H9 (cell line): Measurements from ENCODE around the gene ATP8B2. TPM values are rescaled to one million over a fixed set of nuclear protein-coding genes. Genes with fewer than 3 reads are reported as not detected.

Experiments used
- DNase-seq: peaks from one replicate; pipeline ENCODE4 v3.0.0-alpha.2; 2017
- H2AFZ ChIP-seq: one replicate; pipeline ENCODE4 v1.6.1; 2013; ENCODE audit warnings: mild to moderate bottlenecking, low read length, control low read depth, moderate library complexity
- H2AK5ac ChIP-seq: 2 replicates; pipeline ENCODE4 v1.6.1; 2013; ENCODE audit warnings: low read length, control low read depth, mixed read lengths; ENCODE audit not compliant: insufficient read length
- H2BK120ac ChIP-seq: one replicate; pipeline ENCODE4 v1.6.1; 2013; ENCODE audit warnings: low read depth, mild to moderate bottlenecking, low read length, control low read depth, inconsistent platforms; ENCODE audit not compliant: poor library complexity, severe bottlenecking
- H2BK12ac ChIP-seq: 2 replicates; pipeline ENCODE4 v1.6.1; 2013; ENCODE audit warnings: low read length, control low read depth, mixed read lengths, low read depth; ENCODE audit not compliant: insufficient read length
- H2BK15ac ChIP-seq: 2 replicates; pipeline ENCODE4 v1.6.1; 2013; ENCODE audit warnings: low read depth, low read length, control low read depth
- H2BK20ac ChIP-seq: one replicate; pipeline ENCODE4 v1.6.1; 2013; ENCODE audit warnings: low read depth, mild to moderate bottlenecking, low read length, control low read depth, inconsistent platforms; ENCODE audit not compliant: poor library complexity, severe bottlenecking
- H2BK5ac ChIP-seq: 2 replicates; pipeline ENCODE4 v1.6.1; 2013; ENCODE audit warnings: low read length, control low read depth, mixed read lengths; ENCODE audit not compliant: insufficient read length
- H3K14ac ChIP-seq: 2 replicates; pipeline ENCODE4 v1.6.1; 2013; ENCODE audit warnings: low read length, control low read depth; ENCODE audit not compliant: insufficient read depth
- H3K18ac ChIP-seq: 2 replicates; pipeline ENCODE4 v1.6.1; 2013; ENCODE audit warnings: low read depth, mild to moderate bottlenecking, mixed read lengths, low read length, control low read depth; ENCODE audit not compliant: insufficient read length
- H3K23ac ChIP-seq: 2 replicates; pipeline ENCODE4 v1.6.1; 2013; ENCODE audit warnings: low read length, control low read depth, mixed read lengths, low read depth; ENCODE audit not compliant: insufficient read length
- H3K23me2 ChIP-seq: 2 replicates; pipeline ENCODE4 v1.6.1; 2013; ENCODE audit warnings: low read depth, mild to moderate bottlenecking, mixed read lengths, low read length, control low read depth; ENCODE audit not compliant: insufficient read length, poor library complexity, severe bottlenecking
- H3K27ac ChIP-seq: 2 replicates; pipeline ENCODE4 v1.5.1; 2013; ENCODE audit warnings: low read length, control low read depth, mixed read lengths, low read depth; ENCODE audit not compliant: insufficient read length
- H3K27me3 ChIP-seq: 2 replicates; pipeline ENCODE4 v1.6.1; 2013; ENCODE audit warnings: low read length, control low read depth, inconsistent platforms; ENCODE audit not compliant: insufficient read depth
- H3K4ac ChIP-seq: 2 replicates; pipeline ENCODE4 v1.6.1; 2013; ENCODE audit warnings: low read depth, mild to moderate bottlenecking, control low read depth, inconsistent platforms, low read length, moderate library complexity
- H3K4me1 ChIP-seq: 2 replicates; pipeline ENCODE4 v1.6.1; 2013; ENCODE audit warnings: low read length, control low read depth, inconsistent platforms; ENCODE audit not compliant: insufficient read depth
- H3K4me2 ChIP-seq: 2 replicates; pipeline ENCODE4 v1.6.1; 2013; ENCODE audit warnings: low read length, control low read depth, mixed read lengths; ENCODE audit not compliant: insufficient read length, insufficient read depth
- H3K56ac ChIP-seq: 2 replicates; pipeline ENCODE4 v1.6.1; 2013; ENCODE audit warnings: low read depth, mild to moderate bottlenecking, mixed read lengths, low read length, control low read depth; ENCODE audit not compliant: insufficient read length
- H3K79me1 ChIP-seq: 2 replicates; pipeline ENCODE4 v1.6.1; 2013; ENCODE audit warnings: low read depth, mild to moderate bottlenecking, moderate library complexity, low read length, control low read depth, inconsistent platforms; ENCODE audit not compliant: insufficient read depth, poor library complexity, severe bottlenecking
- H3K79me2 ChIP-seq: 2 replicates; pipeline ENCODE4 v1.6.1; 2013; ENCODE audit warnings: low read length, control low read depth, inconsistent platforms; ENCODE audit not compliant: insufficient read depth
- H3K9ac ChIP-seq: 2 replicates; pipeline ENCODE4 v1.6.1; 2013; ENCODE audit warnings: low read length, control low read depth, mixed read lengths; ENCODE audit not compliant: insufficient read length; ENCODE audit errors: extremely low read depth
- H3K9me3 ChIP-seq: one replicate; pipeline ENCODE4 v1.6.1; 2013; ENCODE audit warnings: low read depth, low read length, inconsistent platforms; ENCODE audit not compliant: control insufficient read depth
- H3T11ph ChIP-seq: one replicate; pipeline ENCODE4 v1.6.1; 2013; ENCODE audit warnings: mild to moderate bottlenecking, low read length, control low read depth, inconsistent platforms
- H4K20me1 ChIP-seq: one replicate; pipeline ENCODE4 v1.6.1; 2013; ENCODE audit not compliant: control insufficient read depth, insufficient read length, insufficient read depth
- H4K5ac ChIP-seq: 2 replicates; pipeline ENCODE4 v1.6.1; 2013; ENCODE audit warnings: low read depth, mild to moderate bottlenecking, mixed read lengths, low read length, control low read depth; ENCODE audit not compliant: insufficient read length
- H4K8ac ChIP-seq: replicated peaks from 2 replicates; pipeline ENCODE4 v1.6.1; 2013; ENCODE audit warnings: low read length, control low read depth, mixed read lengths, low read depth; ENCODE audit not compliant: insufficient read length
- H4K91ac ChIP-seq: 2 replicates; pipeline ENCODE4 v1.6.1; 2013; ENCODE audit warnings: low read depth, mild to moderate bottlenecking, moderate library complexity, mixed read lengths, low read length, control low read depth; ENCODE audit not compliant: insufficient read length
- H3K27ac Mint-ChIP-seq, 3 experiments: 2 replicates in 2 of 3; 3 replicates in 1 of 3; pipeline ENCODE4 v1.8.0; 2020 to 2021; ENCODE audit warnings: mixed read lengths in 3 of 3, mild to moderate bottlenecking in 1 of 3, moderate library complexity in 1 of 3
- H3K27me3 Mint-ChIP-seq: 2 replicates; pipeline ENCODE4 v1.8.0; 2021; ENCODE audit warnings: low read depth, mild to moderate bottlenecking, moderate library complexity, mixed read lengths
- H3K36me3 Mint-ChIP-seq, 3 experiments: 2 replicates in 2 of 3; 3 replicates in 1 of 3; pipeline ENCODE4 v1.8.0; 2020 to 2021; ENCODE audit warnings: low read depth in 3 of 3, mixed read lengths in 3 of 3; ENCODE audit not compliant: insufficient read depth in 1 of 3
- H3K4me1 Mint-ChIP-seq, 2 experiments: 2 replicates each; pipeline ENCODE4 v1.8.0; 2020; ENCODE audit warnings: mixed read lengths in 2 of 2
- H3K4me3 Mint-ChIP-seq, 2 experiments: 2 replicates in 1 of 2; 3 replicates in 1 of 2; pipeline ENCODE4 v1.8.0; 2020 to 2021; ENCODE audit warnings: mild to moderate bottlenecking in 2 of 2, mixed read lengths in 2 of 2, moderate library complexity in 1 of 2
- H3K9me3 Mint-ChIP-seq, 2 experiments: 2 replicates in 1 of 2; 3 replicates in 1 of 2; pipeline ENCODE4 v1.8.0; 2020; ENCODE audit warnings: mild to moderate bottlenecking in 2 of 2, mixed read lengths in 2 of 2, moderate library complexity in 1 of 2
- whole genome bisulfite sequencing: extraction: QIAGEN DNeasy Blood & Tissue Kit; methylation state at CpG from one replicate; pipeline ENCODE4 v1.1.7; 2013; ENCODE audit warnings: missing lambda C conversion rate, low lambda C conversion rate, mixed read lengths; ENCODE audit not compliant: insufficient read length; ENCODE audit errors: extremely low coverage; 5-methylcytosine and 5-hydroxymethylcytosine counted together
- total RNA-seq: library from RNA; stranded (reverse); gene quantifications from 2 replicates; pipeline ENCODE4 v1.2.1, GENCODE V29; 2021
- TF ChIP-seq, protein P1 (sequence below): fragments of 200-600 bp; sonication (generic); conservative IDR thresholded peaks from 3 replicates; pipeline ENCODE4 v1.8.0; 2021; ENCODE audit warnings: antibody characterized with exemption, mild to moderate bottlenecking

The ATP8B2 gene
- total RNA-seq, 1 experiment from 2014 or later = 37.6 TPM

DNA sequence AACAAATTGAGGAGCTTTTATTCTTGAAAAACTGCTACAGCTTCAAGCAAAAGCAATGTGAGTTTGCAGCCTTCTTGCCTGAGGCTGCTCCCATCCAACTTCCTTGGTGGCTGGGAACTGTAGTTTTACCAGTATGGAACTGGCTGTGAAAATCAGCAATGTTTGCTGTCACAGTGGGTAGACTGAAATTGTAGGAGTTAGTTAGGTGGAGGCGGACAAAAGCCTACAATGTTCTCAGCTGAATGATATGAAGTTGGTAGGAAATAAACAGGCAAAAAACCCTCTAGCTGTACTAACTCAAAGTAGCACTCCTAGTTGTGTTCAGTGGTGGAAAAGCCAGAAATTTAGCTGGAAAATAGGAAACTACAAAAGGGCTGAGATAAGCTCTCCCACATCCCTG, 34.4 kb upstream of the ATP8B2 start:
- Mint-ChIP-seq H3K9me3 (peaks cover 28 to 32% of the 10 kb centered on the region in 2 experiments), H3K4me3 (no peak overlapping the region), H3K4me1 (peaks cover 4 to 11% of the 10 kb centered on the region in 2 experiments; a peak in 2 of 4 replicates), H3K27ac (no peak overlapping the region), H3K36me3 (peaks cover 9 to 13% (median 11%) of the 10 kb centered on the region in 3 experiments), H3K27me3 (peaks cover 6% of the 10 kb centered on the region; the same call in 1 of the 2 replicates)
- H2BK15ac ChIP-seq = no peak overlapping the region
- H4K20me1 ChIP-seq = no peaks in the 10 kb centered on the region
- H3K9ac ChIP-seq = no peak overlapping the region
- no peak overlapping the region for H2BK120ac ChIP-seq
- H3K27ac ChIP-seq = no peak overlapping the region
- no peak overlapping the region for H3K14ac ChIP-seq
- no peak overlapping the region for H2BK20ac ChIP-seq
- no peak overlapping the region for H2BK5ac ChIP-seq
- H4K91ac ChIP-seq = no peak overlapping the region
- H3K79me2 ChIP-seq = no peaks in the 10 kb centered on the region
- no peak overlapping the region for H4K5ac ChIP-seq
- H3K9me3 ChIP-seq = no peaks in the 10 kb centered on the region
- no peaks in the 10 kb centered on the region for H3K27me3 ChIP-seq
- no peaks in the 10 kb centered on the region for H3K79me1 ChIP-seq
- H3K18ac ChIP-seq = no peak overlapping the region
- H3K4me2 ChIP-seq = no peak overlapping the region
- no peak overlapping the region for H3K23ac ChIP-seq
- H3K4me1 ChIP-seq = no peaks in the 10 kb centered on the region
- H3T11ph ChIP-seq = no peak overlapping the region
- whole genome bisulfite sequencing = no CpG with 5 or more reads among the region's 1 CpG
- H4K8ac ChIP-seq = no peak overlapping the region
- no peak overlapping the region for H3K4ac ChIP-seq
- H2BK12ac ChIP-seq = no peak overlapping the region
- H2AK5ac ChIP-seq = no peak overlapping the region
- TF ChIP-seq, protein P1, sequence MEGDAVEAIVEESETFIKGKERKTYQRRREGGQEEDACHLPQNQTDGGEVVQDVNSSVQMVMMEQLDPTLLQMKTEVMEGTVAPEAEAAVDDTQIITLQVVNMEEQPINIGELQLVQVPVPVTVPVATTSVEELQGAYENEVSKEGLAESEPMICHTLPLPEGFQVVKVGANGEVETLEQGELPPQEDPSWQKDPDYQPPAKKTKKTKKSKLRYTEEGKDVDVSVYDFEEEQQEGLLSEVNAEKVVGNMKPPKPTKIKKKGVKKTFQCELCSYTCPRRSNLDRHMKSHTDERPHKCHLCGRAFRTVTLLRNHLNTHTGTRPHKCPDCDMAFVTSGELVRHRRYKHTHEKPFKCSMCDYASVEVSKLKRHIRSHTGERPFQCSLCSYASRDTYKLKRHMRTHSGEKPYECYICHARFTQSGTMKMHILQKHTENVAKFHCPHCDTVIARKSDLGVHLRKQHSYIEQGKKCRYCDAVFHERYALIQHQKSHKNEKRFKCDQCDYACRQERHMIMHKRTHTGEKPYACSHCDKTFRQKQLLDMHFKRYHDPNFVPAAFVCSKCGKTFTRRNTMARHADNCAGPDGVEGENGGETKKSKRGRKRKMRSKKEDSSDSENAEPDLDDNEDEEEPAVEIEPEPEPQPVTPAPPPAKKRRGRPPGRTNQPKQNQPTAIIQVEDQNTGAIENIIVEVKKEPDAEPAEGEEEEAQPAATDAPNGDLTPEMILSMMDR = no peak
- no peak overlapping the region for H3K56ac ChIP-seq
- H3K23me2 ChIP-seq = no peaks in the 10 kb centered on the region
- DNase-seq = no peak
- H2AFZ ChIP-seq = no peak overlapping the region
